ENCODE measurements around the gene IL17B. TPM values are rescaled to one million over a fixed set of nuclear protein-coding genes. Genes with fewer than 3 reads are reported as not detected.
"Not testable (repeated sequence)": the region's sequence is repeated elsewhere in the genome, so short reads cannot be mapped to it uniquely, and the experiment has no call there.

Gene IL17B
- polyA plus RNA-seq, 1 donor (not counting 4 experiments of a cell fraction or from before 2014, with no cell fraction given) = not detected

DNA sequence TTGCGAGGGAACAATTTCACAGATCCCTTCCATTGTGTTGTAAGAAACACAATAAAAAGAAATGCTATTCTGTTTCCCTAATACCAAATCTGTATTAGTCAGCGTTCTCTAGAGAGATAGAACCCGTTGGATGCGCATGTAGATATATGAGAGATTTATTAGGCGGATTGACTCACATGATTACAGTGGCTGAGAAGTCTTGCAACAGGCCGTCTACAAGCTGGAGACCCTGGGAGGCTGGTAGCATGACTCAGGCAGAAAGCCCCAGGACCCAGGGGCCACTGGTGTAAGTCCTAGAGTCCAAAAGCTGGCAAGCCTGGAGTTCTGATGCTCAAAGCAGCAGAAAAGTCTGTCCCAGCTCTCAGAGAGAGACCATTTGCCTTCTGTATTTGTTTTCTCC, 18.4 kb upstream of the IL17B start:
- H3K27ac ChIP-seq (ENCODE audit: control insufficient read depth, insufficient read depth, low read length) = no peak overlapping the region
- H2AFZ ChIP-seq (ENCODE audit: control insufficient read depth, low read length) = no peak overlapping the region
- no peaks in the 10 kb centered on the region for H3K4me1 ChIP-seq (ENCODE audit: control insufficient read depth, extremely low read depth, insufficient read depth, low read length)
- no peak for DNase-seq (ENCODE audit: low read depth, low spot score)
- TF ChIP-seq EZH2 (IDR thresholded peaks at IDR 0.05; ENCODE audit: low read length) (no peak), CTCF (optimal IDR thresholded peaks at IDR 0.05 in 1 of 3, IDR thresholded peaks at IDR 0.05 in 1 of 3, conservative IDR thresholded peaks at IDR 0.05 in 1 of 3; ENCODE audit: extremely low read depth in 1 of 3, insufficient read depth in 2 of 3, low read length in 3 of 3) (no peak)
- H3K9me3 ChIP-seq (ENCODE audit: control insufficient read depth, low read depth, low read length) = no peaks in the 10 kb centered on the region
- H3K4me2 ChIP-seq (ENCODE audit: control insufficient read depth, extremely low read depth, insufficient read depth, low read depth, low read length) = no peak overlapping the region
- H3K36me3 ChIP-seq (ENCODE audit: control insufficient read depth in 2 of 2, extremely low read depth in 1 of 2, insufficient read depth in 2 of 2, low read length in 2 of 2) = no peaks in the 10 kb centered on the region
- no peaks in the 10 kb centered on the region for H3K79me2 ChIP-seq (ENCODE audit: control insufficient read depth, insufficient read depth, low read length)
- H3K9me1 ChIP-seq (ENCODE audit: control insufficient read depth, extremely low read depth, insufficient read depth, low read length) = no peaks in the 10 kb centered on the region
- no peaks in the 10 kb centered on the region for H3K27me3 ChIP-seq (ENCODE audit: control insufficient read depth, extremely low read depth, insufficient read depth, low read length)
- H3K9ac ChIP-seq (ENCODE audit: control insufficient read depth, extremely low read depth, insufficient read depth, low read length) = no peak overlapping the region
- dilution Hi-C loops (cut with MboI; ENCODE audit: extremely low pct_ligation_motif_present, low sequenced_read_pairs) = no loop called here
- no peaks in the 10 kb centered on the region for H4K20me1 ChIP-seq (ENCODE audit: control insufficient read depth, extremely low read depth, insufficient read depth, low read length)
- no peak for FAIRE-seq
- no peak overlapping the region for H3K4me3 ChIP-seq (ENCODE audit: control insufficient read depth in 2 of 3, extremely low read depth in 1 of 3, insufficient read depth in 2 of 3, low read depth in 1 of 3, low read length in 3 of 3)

DNA sequence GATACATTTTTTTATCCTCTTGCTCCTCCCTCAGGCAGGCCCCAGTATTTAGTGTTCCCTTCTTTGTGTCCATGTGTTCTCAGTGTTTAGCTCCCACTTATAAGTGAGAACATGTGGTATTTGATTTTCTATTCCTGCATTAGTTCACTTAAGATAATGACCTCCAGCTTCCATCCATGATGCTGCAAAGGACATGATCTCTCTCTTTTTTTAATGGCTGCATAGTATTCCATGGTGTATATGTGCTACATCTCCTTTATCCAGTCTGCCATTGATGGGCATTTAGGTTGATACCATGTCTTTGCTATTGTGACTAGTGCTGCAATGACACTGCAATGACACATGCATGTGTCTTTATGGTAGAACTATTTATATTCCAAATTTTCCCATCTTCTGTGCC, 15.9 kb upstream of the IL17B start:
- H3K27ac ChIP-seq (ENCODE audit: control insufficient read depth, insufficient read depth, low read length); H3K4me2 ChIP-seq (ENCODE audit: control insufficient read depth, extremely low read depth, insufficient read depth, low read depth, low read length); FAIRE-seq; H3K79me2 ChIP-seq (ENCODE audit: control insufficient read depth, insufficient read depth, low read length); H3K9me1 ChIP-seq (ENCODE audit: control insufficient read depth, extremely low read depth, insufficient read depth, low read length); H3K27me3 ChIP-seq (ENCODE audit: control insufficient read depth, extremely low read depth, insufficient read depth, low read length); H3K9ac ChIP-seq (ENCODE audit: control insufficient read depth, extremely low read depth, insufficient read depth, low read length); H3K9me3 ChIP-seq (ENCODE audit: control insufficient read depth, low read depth, low read length); H3K4me3 ChIP-seq (ENCODE audit: control insufficient read depth in 2 of 3, extremely low read depth in 1 of 3, insufficient read depth in 2 of 3, low read depth in 1 of 3, low read length in 3 of 3); H2AFZ ChIP-seq (ENCODE audit: control insufficient read depth, low read length); H3K4me1 ChIP-seq (ENCODE audit: control insufficient read depth, extremely low read depth, insufficient read depth, low read length); DNase-seq (ENCODE audit: low read depth, low spot score); H4K20me1 ChIP-seq (ENCODE audit: control insufficient read depth, extremely low read depth, insufficient read depth, low read length); H3K36me3 ChIP-seq (ENCODE audit: control insufficient read depth in 2 of 2, extremely low read depth in 1 of 2, insufficient read depth in 2 of 2, low read length in 2 of 2); dilution Hi-C loops (cut with MboI; ENCODE audit: extremely low pct_ligation_motif_present, low sequenced_read_pairs): not testable (repeated sequence)

DNA sequence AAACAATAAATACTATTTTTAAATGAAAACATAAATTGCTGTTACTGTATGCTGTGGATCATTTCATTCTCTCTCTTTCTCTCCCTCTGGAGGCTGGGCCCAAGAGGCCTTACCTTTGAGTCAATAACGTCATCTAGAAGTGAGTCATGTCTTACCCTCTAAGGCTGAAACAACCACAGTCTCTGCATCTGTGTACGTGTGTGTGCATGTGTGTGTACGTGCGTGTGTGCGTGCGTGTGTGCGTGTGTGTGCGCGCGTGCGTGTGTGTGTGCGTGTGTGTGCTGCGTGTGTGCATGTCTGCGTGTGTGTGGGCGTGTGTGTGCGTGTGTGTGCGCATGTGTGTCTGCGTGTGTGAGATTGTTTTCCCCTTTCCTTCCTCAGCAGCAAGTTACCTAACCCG, 13.6 kb upstream of the IL17B start:
- Histone ChIP-seq H3K36me3 (ENCODE audit: control insufficient read depth in 2 of 2, extremely low read depth in 1 of 2, insufficient read depth in 2 of 2, low read length in 2 of 2) (no peaks in the 10 kb centered on the region), H3K4me2 (ENCODE audit: control insufficient read depth, extremely low read depth, insufficient read depth, low read depth, low read length) (no peak overlapping the region), H3K9ac (ENCODE audit: control insufficient read depth, extremely low read depth, insufficient read depth, low read length) (no peak overlapping the region), H4K20me1 (ENCODE audit: control insufficient read depth, extremely low read depth, insufficient read depth, low read length) (no peaks in the 10 kb centered on the region), H3K79me2 (ENCODE audit: control insufficient read depth, insufficient read depth, low read length) (no peaks in the 10 kb centered on the region), H3K9me1 (ENCODE audit: control insufficient read depth, extremely low read depth, insufficient read depth, low read length) (no peaks in the 10 kb centered on the region), H3K4me1 (ENCODE audit: control insufficient read depth, extremely low read depth, insufficient read depth, low read length) (no peaks in the 10 kb centered on the region), H3K27ac (ENCODE audit: control insufficient read depth, insufficient read depth, low read length) (no peak overlapping the region), H3K27me3 (ENCODE audit: control insufficient read depth, extremely low read depth, insufficient read depth, low read length) (no peaks in the 10 kb centered on the region), H2AFZ (ENCODE audit: control insufficient read depth, low read length) (no peak overlapping the region), H3K4me3 (ENCODE audit: control insufficient read depth in 2 of 3, extremely low read depth in 1 of 3, insufficient read depth in 2 of 3, low read depth in 1 of 3, low read length in 3 of 3) (no peak overlapping the region), H3K9me3 (ENCODE audit: control insufficient read depth, low read depth, low read length) (no peaks in the 10 kb centered on the region)
- no peak for TF ChIP-seq CTCF (optimal IDR thresholded peaks at IDR 0.05 in 1 of 3, IDR thresholded peaks at IDR 0.05 in 1 of 3, conservative IDR thresholded peaks at IDR 0.05 in 1 of 3; ENCODE audit: extremely low read depth in 1 of 3, insufficient read depth in 2 of 3, low read length in 3 of 3)
- no peak for TF ChIP-seq EZH2 (IDR thresholded peaks at IDR 0.05; ENCODE audit: low read length)
- dilution Hi-C loops (cut with MboI; ENCODE audit: extremely low pct_ligation_motif_present, low sequenced_read_pairs) = no loop called here
- FAIRE-seq (no peak), DNase-seq (ENCODE audit: low read depth, low spot score) (peak; percentile 26)

Measured in keratinocyte (primary cell).